Measurements from ENCODE around the gene OR2J1.
"Not testable (repeated sequence)": the region's sequence is repeated elsewhere in the genome, so short reads cannot be mapped to it uniquely, and the experiment has no call there.

Gene OR2J1

DNA sequence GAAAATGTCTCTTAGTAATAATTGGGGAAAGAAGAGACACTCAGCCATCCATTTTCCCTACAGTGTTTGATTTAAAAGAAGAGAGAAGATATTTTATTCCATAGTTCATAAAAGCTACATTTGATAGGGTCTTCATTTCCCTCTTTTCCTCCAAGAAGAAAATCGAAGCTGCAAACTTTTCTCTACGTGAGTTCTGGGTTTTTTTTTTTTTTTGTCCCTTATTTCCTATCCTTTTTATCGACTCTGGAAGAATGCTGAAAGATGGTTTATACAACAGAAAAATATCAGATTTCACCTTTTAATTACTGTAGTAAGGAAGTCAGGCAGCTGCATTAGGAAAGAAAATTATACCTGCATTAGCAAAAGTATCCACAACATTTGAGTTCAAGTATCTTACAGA lies at the start of gene OR2J1:
Gene OR2J1 (plus strand): TSS at position 301 of the 400 bp plus-strand sequence. CDS start 1,453 bp downstream, outside the sequence.
- no peak for DNase-seq

DNA sequence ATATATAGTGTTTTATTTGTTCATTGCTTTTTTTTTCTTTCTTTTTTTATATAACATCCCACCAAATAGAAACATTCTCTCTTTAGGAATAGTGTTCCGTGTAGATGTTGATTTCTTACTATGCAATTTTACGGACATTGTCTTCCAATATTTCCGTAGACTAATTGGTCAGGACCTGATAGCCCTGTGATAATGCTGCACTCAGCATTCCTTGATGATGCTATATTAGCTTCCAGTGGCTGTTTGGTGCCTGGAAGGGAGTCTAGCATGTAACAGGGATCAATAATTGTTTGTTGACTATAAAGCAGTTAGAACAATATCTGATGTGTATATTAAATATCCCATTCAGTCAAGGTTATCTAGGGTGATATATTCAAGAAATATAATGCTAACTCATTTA lies 47.6 kb upstream of the OR2J1 start:
- DNase-seq: no peak

DNA sequence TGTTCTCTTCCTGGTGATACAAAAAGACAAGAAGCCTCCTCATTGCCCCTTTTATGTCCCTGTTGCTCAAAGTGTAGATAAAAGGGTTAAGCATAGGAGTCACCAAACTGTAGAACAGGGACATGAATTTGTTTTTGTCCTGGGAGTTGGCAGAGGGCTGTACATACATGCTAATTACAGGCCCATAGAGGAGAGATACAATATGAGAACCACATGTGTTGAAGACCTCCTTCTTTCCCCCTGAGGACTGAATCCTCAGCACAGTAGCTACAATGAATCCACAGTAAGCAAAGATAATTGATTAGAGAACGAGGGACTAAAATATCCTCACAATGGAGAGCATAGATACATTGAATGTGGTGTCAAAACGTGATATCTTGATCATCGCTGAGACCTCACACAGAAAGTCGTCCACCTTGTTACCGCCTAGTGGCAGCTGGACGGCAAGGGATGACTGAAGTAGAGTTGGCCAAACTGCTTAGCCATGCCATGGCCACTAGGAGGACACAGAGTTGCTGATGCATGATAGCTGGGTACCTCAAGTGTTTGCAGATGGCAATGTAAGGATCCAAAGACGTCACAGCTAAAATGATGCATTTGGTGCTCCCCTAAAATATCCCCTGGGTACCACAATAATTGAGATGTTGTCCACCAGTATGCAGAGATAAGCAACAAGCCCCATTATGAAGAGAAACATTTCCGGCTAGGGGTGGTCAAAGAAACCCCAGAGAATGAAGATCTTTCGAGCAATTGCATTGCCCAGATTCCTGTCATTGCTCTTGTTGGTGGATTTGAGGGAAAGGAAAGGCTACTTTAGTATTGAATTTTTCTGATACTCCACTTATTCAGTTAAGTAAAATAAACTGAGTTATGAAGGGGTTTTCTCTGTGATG lies 27.2 kb upstream of the OR2J1 start:
- no peak for DNase-seq

DNA sequence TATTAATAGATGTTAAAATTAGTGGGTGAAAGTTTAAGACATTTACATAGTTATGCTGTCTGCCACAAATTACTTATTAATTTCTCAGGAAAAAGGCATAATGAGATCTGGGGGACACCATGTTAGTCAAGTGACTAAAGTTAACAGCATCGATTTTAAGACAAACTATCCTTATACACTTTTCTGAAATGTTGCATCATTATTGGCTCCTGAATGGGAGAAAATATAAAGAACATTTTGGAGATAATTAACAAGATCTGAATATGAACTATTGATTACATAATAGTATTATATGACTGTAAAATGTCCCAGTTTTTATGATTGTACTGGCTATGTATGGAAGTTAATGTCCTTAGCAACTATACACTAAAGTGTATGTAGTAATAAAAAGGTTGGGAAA lies 20.1 kb upstream of the OR2J1 start:
- DNase-seq: no peak

DNA sequence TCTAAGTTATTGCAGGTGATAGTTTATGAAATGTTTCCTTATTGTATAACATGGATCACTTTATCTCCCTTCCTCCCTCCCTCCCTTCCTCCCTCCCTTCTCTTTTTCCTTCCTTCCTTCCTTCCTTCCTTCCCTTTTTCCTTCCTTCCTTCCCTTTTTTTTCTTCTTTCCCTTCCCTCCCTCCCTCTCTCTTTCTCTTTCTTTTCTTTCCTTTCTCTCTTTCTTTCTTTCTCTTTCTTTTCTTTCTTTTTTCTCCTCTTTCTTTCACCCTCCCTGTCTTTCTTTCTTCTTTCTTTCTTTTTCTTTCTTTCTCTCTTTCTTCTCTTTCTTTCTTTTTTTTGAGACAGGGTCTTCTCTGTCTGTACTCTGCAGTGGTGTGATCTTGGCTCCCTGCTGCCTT lies 18.0 kb upstream of the OR2J1 start:
- no peak for DNase-seq

DNA sequence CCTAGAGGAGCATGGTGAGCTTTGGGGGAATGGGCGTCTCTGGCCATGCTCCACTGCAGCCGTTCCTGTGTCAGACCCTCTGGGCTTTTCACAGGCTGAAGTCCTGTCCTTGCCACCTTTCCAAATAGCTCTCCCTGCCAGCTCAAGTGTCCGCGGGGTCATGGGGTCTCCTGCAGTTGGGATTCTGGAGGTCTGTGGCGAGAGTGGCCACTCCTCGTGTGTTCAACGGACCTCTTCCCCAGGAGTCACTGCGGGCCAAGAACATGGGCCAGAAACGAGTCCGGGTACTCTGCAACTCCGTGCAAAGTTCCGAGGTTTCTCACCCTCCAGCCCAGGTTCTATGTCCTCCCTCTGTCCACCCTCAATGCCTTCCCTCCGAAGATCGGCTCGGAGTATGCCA lies 16.8 kb upstream of the OR2J1 start:
- no peak for DNase-seq

DNA sequence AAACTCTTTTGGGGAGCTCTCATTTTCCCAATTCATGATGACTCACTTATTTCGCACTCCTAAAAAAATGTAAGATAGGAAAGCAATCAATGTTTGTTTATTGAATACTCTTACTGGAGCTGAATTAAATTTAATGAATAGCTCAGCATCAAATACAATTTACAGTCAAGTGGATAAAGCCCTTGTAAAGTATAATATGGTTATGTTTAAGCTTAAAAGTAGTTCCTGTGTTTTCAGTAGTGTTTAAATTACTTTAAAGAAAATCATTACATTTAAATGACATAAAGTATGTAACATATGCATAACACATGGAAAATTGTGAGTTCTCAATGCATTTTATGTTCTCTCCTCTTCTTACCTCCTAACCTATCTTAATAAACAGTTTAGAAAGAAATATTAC lies 12.1 kb upstream of the OR2J1 start, which contains the start of gene OR2B3:
Gene OR2B3 (minus strand): TSS at position 101 of the 400 bp plus-strand sequence. CDS start 65 bp downstream, at position 36.
- no peak for DNase-seq

DNA sequence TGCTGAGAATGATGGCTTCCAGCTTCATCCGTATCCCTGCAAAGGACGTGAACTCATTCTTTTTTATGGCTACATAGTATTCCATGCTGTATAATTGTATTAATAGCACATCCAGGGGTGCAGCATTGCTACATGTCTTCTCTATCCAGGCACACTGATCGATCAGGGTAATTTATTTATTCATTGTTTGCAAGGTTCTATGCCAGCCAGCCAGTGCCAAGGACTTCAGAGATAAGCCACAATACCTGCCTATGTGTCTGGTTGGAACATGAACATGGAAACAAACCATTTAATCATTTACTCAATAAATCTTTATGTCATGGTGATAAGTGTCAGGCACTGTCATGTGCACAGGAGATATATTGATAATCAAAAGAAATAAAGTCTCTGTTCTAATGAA lies 6.3 kb upstream of the OR2J1 start:
- DNase-seq: no peak

DNA sequence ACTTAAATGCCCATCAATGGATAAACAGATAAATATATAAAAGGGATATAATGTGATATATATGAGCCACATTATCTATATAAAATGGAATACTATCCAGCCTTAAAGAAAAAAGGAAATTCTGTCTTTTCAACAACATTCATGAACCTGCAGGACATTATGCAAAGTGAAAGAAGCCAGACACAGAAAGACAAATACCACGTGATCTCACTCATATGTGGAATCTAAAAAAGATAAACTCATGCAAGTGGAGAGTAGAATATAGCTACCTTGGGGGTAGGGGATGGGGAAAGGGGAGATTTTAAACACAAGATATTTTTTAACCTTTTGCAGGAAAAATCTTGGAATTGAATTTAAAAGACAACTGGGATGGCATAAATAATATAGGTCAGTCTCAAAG lies 1.5 kb upstream of the OR2J1 start:
- no peak for DNase-seq

DNA sequence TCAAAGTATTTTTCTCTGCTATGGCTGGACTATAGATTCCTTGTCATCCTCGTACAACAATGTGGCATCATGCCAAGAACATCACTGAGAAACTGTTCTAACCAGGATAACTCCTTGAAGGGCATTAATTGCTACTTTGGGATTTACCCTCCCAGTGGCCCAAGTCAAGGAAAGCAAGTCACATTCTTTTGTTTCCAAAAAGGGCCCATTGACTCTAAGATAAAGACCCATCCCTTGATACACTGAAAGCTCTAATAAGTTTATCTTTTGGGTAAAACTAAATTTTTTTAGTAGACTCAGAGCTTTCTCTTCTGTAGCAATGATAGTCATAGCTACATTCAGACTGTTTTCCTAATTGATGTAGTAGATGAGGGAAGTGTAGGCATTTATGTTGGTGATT lies 8.5 kb downstream of the OR2J1 start, which contains the start of gene OR2J3:
Gene OR2J3 (plus strand): TSS at position 301 of the 400 bp plus-strand sequence. CDS start 3,833 bp downstream, outside the sequence.
- no peak for DNase-seq

DNA sequence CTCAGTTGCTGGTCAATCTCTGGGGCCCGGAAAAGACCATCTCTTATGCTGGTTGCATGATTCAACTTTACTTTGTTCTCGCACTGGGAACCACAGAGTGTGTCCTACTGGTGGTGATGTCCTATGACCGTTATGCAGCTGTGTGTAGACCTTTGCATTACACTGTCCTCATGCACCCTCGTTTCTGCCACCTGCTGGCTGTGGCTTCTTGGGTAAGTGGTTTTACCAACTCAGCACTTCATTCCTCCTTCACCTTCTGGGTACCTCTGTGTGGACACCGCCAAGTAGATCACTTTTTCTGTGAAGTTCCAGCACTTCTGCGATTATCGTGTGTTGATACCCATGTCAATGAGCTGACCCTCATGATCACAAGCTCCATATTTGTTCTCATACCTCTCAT lies 12.8 kb downstream of the OR2J1 start:
- DNase-seq: no peak

DNA sequence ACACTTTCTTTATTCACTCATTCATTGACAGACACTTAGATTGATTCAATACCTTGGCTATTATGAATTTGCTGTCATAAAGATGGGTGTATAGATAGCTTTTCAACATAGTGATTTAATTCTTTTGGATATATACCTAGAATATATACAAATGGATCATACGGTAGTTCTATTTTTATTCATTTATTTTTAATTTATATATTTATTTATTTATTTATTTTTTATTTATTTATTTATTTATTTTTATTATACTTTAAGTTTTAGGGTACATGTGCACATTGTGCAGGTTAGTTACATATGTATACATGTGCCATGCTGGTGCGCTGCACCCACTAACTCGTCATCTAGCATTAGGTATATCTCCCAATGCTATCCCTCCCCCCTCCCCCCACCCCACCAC lies 15.7 kb downstream of the OR2J1 start:
- not testable (repeated sequence) for DNase-seq

DNA sequence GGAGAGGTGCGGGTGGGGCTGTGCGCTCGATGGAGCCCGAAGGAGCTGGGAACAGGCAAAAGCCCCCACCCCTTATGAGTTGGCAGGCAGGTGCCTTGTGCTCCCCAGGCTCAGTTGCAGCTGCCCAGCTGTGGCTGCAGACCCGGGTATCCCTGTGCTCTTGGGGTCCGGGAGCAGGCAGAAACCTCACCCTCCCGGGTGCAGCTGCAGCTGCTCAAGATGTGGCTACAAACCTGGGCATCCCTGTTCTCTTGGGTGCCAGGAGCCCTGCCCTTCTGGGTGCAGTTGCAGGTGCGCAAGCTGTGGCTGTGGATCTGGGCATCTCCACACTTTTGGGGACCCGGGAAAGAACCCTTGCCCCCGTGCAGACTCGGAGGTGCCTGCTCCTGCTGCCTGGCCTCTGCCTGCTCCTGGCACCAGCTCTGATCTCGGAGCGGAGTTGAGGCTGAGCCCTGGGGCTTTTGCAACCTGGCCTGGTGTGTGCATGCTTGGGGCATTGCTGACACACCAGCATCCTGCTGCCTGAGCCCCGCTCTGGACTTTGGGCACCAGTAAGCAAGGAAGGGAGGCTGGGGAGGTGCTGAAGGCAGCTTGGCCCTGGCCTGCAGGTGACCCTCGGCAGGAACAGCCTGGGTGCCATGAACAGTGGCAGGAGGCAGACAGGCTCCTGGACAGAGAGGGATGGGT lies 30.2 kb downstream of the OR2J1 start:
- no peak for DNase-seq

DNA sequence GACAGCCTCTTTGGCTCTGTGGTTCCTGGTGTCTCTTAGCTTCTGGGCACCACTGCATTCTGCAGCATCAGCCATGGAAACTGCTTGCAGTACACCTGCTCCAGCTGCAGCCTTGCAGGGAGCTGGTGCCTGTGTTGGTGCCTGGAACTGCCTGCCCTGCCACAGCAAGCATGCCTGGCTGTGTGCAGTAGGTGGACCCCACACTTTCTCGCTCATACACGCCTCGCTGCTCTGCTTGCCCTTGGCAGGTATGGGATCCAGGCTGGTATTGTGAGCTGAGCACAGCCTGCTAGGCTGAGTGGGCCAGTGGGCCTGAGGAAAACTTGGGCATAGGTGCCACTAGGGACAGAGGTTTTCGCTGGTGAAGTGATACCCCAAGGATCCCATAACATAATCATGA lies 31.4 kb downstream of the OR2J1 start:
- no peak for DNase-seq

DNA sequence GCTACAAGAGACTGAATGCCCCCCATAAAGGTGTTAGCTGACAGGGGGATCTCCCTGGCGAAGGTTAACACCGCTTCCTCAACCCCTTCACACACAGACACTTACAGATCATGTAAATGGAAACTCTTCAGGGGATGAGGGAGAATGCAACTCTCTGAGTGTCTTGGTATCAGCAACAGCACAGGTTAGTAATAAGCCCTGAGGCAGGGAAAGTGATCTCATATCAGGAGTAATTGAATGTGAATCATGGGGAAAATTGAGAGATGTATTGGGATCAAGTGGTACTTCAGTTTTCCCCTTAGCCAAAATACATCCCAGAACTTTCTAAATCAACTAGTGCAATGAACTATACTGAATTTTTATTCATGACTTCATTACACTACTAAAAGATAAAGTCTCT lies 32.4 kb downstream of the OR2J1 start:
- DNase-seq: no peak

DNA sequence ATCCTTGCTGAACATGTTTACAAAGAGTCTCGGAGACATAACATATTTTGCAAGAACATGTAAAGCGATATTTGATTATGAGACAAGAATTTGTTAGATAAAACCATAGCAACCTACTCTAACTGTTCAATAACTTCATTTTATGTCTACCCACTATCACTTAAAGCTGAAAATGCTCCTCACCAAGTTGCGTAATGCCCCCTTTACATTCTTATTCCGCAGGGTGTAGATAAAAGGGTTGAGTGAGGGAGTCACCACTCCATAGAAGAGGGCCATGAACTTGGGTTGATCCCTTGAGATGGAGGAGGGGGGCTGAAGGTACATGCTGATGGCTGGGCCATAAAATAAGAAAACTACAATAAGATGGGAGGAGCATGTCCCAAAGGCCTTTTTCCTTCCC lies 38.4 kb downstream of the OR2J1 start:
- DNase-seq: no peak

DNA sequence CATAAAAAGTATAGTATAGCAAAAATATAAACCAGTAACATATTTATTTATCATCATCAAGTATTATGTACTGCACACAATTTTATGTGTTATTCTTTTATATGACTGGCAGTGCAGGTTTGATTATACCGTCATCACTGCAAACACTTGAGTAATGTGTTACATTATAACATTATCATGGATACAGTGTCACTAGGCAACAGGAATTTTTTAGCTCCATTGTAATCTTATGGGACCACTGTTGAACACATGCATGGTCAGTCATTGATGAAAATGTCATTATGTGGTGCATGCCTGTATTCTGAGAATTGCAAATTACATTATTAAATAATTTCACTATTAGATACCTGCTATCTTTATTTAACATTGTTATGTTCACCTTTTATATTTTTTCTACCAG lies 42.3 kb downstream of the OR2J1 start:
- DNase-seq: no peak

DNA sequence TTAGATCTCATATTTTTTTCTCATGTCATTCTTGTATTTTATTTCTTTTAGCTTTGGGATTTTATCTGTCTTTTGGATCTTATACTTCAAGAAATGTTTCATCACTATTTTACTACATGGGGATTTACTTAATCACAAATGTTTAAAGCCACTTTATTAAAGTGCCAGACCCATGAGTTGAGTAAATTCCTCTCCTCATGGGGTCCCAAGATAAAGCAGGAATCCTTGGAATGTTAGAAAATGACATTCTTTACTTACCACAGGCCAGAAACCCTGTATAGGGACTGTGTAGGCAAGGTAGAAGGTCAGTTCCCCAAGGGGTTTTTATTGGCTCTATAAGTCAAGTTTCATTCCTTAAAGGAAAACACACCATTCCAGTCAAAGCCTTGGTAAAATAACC lies 43.0 kb downstream of the OR2J1 start:
- no peak for DNase-seq

DNA sequence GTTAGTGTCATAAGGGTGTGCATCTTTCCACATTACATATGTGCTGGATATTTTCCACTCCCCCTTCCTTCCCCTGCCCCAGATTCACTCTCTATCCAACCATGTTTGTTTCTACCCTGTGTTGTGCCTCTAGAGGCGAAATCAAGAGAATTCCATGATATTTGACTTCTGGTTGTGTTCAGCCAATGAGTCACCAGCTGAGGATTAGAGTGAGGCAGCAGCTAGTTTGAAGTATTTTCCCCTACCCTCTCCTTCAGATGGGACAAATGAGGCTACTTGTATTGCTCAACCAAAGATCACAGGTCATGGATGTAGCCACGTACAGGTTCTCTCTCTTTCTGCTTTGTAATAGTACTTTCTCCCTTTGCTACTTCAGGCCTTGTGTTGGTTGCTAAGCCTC lies 46.9 kb downstream of the OR2J1 start:
- no peak for DNase-seq

DNA sequence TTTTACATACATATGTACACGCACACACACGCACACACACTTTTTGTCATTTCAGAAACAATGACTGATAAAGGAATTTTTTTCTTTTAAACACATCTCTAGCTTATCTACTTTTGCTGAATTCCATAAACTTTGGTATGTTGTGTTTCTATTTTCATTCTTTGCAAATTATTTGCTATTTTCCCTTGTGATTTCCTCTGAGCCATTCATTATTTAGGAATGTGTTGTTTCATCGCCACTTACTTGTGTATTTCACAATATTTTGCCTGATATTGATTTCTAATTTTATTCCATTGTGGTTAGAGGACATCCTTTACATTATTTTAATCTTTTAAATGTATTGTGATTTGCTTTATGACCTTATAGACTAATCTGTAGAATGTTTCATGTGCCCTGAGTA lies 47.8 kb downstream of the OR2J1 start:
- DNase-seq: no peak

DNA sequence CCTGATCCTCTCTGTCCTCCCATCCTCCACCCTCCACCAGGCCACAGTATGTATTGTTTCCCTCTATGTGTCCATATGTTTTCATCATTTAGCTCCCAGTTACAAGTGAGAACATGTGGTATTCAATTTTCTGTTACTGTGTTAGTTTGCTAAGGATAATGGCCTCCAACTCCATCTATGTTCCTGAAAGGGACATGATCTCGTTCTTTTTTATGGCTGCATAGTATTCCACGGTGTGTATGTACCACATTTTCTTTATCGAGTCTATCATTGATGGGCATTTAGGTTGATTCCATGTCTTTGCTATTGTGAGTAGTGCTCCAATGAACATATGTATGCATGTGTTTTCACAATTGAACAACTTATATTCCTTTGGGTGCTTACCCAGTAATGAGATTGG lies 50.2 kb downstream of the OR2J1 start:
- not testable (repeated sequence) for DNase-seq
